ENCODE results near the gene OR9Q1.

The OR9Q1 gene

DNA sequence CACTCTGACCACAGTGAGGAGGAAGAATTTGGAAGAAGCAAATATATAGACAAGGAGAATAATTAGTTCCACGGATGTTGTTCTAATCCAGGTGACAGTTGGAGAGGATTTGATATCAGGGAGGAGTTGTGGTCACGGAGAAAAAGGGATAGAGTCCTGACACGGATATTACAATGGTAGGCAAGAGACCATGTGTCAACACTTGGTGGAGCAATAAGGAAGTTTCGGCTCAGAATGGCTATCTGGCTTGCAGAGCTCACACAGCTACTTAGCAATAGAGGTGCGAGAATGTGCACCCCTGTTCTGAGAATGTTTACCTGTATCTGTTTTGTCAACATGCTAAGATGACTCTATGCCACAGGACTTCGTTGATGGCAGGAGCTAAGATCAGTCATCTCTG is 154.8 kb downstream of the OR9Q1 start:
- H3K4me1 ChIP-seq (ENCODE audit: insufficient read depth, low read length, poor library complexity, severe bottlenecking), result no peaks in the 10 kb centered on the region
- no peak overlapping the region for H2AFZ ChIP-seq (ENCODE audit: low read length)

DNA sequence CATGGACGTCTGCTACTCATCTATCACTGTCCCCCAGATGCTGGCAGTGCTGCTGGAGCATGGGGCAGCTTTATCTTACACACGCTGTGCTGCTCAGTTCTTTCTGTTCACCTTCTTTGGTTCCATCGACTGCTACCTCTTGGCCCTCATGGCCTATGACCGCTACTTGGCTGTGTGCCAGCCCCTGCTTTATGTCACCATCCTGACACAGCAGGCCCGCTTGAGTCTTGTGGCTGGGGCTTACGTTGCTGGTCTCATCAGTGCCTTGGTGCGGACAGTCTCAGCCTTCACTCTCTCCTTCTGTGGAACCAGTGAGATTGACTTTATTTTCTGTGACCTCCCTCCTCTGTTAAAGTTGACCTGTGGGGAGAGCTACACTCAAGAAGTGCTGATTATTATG is 156.0 kb downstream of the OR9Q1 start:
- Histone ChIP-seq H3F3A (ENCODE audit: low read depth) (no peaks in the 10 kb centered on the region), H3K4me2 (ENCODE audit: low read depth, low read length, poor library complexity, severe bottlenecking) (no peak overlapping the region), H3K9me2 (replicated peaks; ENCODE audit: low read depth, low read length) (no peaks in the 10 kb centered on the region), H3K4me1 (ENCODE audit: insufficient read depth, low read length, poor library complexity, severe bottlenecking) (no peaks in the 10 kb centered on the region), H3K9ac (ENCODE audit: low read depth, low read length, poor library complexity, severe bottlenecking) (no peak overlapping the region), H3K36me3 (ENCODE audit: insufficient read depth, low read length) (no peaks in the 10 kb centered on the region), H3K4me3 (ENCODE audit: low read length, poor library complexity, severe bottlenecking) (no peak overlapping the region), H3K9me3 (ENCODE audit: insufficient read depth, low read depth, low read length) (no peaks in the 10 kb centered on the region), H3K79me2 (ENCODE audit: insufficient read depth, low read length) (no peaks in the 10 kb centered on the region), H3K27me3 (ENCODE audit: insufficient read depth, low read length, poor library complexity, severe bottlenecking) (no peaks in the 10 kb centered on the region), H2AFZ (ENCODE audit: low read length) (no peak overlapping the region), H4K20me1 (ENCODE audit: insufficient read depth, low read length, poor library complexity, severe bottlenecking) (no peaks in the 10 kb centered on the region)
- TF ChIP-seq, protein P1, sequence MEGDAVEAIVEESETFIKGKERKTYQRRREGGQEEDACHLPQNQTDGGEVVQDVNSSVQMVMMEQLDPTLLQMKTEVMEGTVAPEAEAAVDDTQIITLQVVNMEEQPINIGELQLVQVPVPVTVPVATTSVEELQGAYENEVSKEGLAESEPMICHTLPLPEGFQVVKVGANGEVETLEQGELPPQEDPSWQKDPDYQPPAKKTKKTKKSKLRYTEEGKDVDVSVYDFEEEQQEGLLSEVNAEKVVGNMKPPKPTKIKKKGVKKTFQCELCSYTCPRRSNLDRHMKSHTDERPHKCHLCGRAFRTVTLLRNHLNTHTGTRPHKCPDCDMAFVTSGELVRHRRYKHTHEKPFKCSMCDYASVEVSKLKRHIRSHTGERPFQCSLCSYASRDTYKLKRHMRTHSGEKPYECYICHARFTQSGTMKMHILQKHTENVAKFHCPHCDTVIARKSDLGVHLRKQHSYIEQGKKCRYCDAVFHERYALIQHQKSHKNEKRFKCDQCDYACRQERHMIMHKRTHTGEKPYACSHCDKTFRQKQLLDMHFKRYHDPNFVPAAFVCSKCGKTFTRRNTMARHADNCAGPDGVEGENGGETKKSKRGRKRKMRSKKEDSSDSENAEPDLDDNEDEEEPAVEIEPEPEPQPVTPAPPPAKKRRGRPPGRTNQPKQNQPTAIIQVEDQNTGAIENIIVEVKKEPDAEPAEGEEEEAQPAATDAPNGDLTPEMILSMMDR (conservative IDR thresholded peaks at IDR 0.05; ENCODE audit: low read length), result no peak
- no peak for TF ChIP-seq EZH2phosphoT487 (IDR thresholded peaks at IDR 0.05; ENCODE audit: borderline replicate concordance)

More for the DNA sequence above, 154.8 kb downstream of the OR9Q1 start:
- Histone ChIP-seq H4K20me1 (ENCODE audit: insufficient read depth, low read length, poor library complexity, severe bottlenecking) (no peaks in the 10 kb centered on the region), H3K36me3 (ENCODE audit: insufficient read depth, low read length) (no peaks in the 10 kb centered on the region), H3K9me2 (replicated peaks; ENCODE audit: low read depth, low read length) (no peaks in the 10 kb centered on the region), H3K4me2 (ENCODE audit: low read depth, low read length, poor library complexity, severe bottlenecking) (no peak overlapping the region), H3F3A (ENCODE audit: low read depth) (no peaks in the 10 kb centered on the region), H3K79me2 (ENCODE audit: insufficient read depth, low read length) (no peaks in the 10 kb centered on the region), H3K4me3 (ENCODE audit: low read length, poor library complexity, severe bottlenecking) (no peak overlapping the region), H3K27me3 (ENCODE audit: insufficient read depth, low read length, poor library complexity, severe bottlenecking) (no peaks in the 10 kb centered on the region), H3K9me3 (ENCODE audit: insufficient read depth, low read depth, low read length) (no peaks in the 10 kb centered on the region), H3K9ac (ENCODE audit: low read depth, low read length, poor library complexity, severe bottlenecking) (no peak overlapping the region)
- TF ChIP-seq EZH2phosphoT487 (IDR thresholded peaks at IDR 0.05; ENCODE audit: borderline replicate concordance), result no peak
- TF ChIP-seq, protein P1 (conservative IDR thresholded peaks at IDR 0.05; ENCODE audit: low read length), result no peak

- Histone ChIP-seq H3K4me2 (ENCODE audit: low read depth, low read length, poor library complexity, severe bottlenecking) (no peak overlapping the region), H3K27me3 (ENCODE audit: insufficient read depth, low read length, poor library complexity, severe bottlenecking) (no peaks in the 10 kb centered on the region), H4K20me1 (ENCODE audit: insufficient read depth, low read length, poor library complexity, severe bottlenecking) (no peaks in the 10 kb centered on the region), H2AFZ (ENCODE audit: low read length) (no peak overlapping the region), H3K4me3 (ENCODE audit: low read length, poor library complexity, severe bottlenecking) (no peak overlapping the region), H3K4me1 (ENCODE audit: insufficient read depth, low read length, poor library complexity, severe bottlenecking) (no peaks in the 10 kb centered on the region), H3K9ac (ENCODE audit: low read depth, low read length, poor library complexity, severe bottlenecking) (no peak overlapping the region), H3K9me3 (ENCODE audit: insufficient read depth, low read depth, low read length) (no peaks in the 10 kb centered on the region), H3K79me2 (ENCODE audit: insufficient read depth, low read length) (no peaks in the 10 kb centered on the region), H3K9me2 (replicated peaks; ENCODE audit: low read depth, low read length) (no peaks in the 10 kb centered on the region), H3F3A (ENCODE audit: low read depth) (no peaks in the 10 kb centered on the region), H3K36me3 (ENCODE audit: insufficient read depth, low read length) (no peaks in the 10 kb centered on the region)
- TF ChIP-seq, protein P1 (conservative IDR thresholded peaks at IDR 0.05; ENCODE audit: low read length), result no peak
- no peak for TF ChIP-seq EZH2phosphoT487 (IDR thresholded peaks at IDR 0.05; ENCODE audit: borderline replicate concordance)
These were observed 163.3 kb downstream of the OR9Q1 start for GRCh38 chr11:58186938-58187337.

All from Loucy (cell line).